ENCODE data around the gene GASK1A. TPM values are rescaled to one million over a fixed set of nuclear protein-coding genes. Genes with fewer than 3 reads are reported as not detected.

The GASK1A gene
- total and polyA plus RNA-seq, 2 of the 4 experiments (the other 2 are of a cell fraction): 0.18 to 0.19 TPM

DNA sequence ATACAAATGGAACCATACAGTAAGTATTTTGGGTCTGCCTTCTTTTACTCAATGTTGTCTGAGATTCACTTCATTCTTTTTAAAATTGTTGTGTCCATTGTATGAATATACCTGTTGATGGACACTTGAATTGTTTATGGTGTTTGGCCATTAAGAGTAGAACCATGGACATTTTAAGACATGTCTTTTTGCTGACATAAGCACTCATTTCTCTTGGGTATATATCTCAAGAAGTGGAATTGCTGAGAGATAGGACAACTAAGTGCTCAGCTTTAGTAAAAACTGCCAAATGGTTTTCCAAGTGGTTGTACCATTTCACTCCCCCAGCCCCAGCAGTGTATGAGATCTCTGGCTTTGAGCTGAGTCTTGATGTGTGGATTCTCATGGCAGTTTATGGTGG is 98.6 kb downstream of the GASK1A start:
- intact Hi-C loops (cut with micrococcal nuclease) (no loop called here), in situ Hi-C loops (cut with MboI; ENCODE audit: low sequenced_read_pairs) (no loop called here), dilution Hi-C loops (cut with HindIII; ENCODE audit: low sequenced_read_pairs, unreplicated experiment) (no loop called here)
- no peak overlapping the region for H2BK15ac ChIP-seq (ENCODE audit: low read depth, low read length)
- H3K4me3 ChIP-seq (ENCODE audit: insufficient read depth, low read depth, low read length): no peak overlapping the region
- TF ChIP-seq CHD1 (IDR thresholded peaks at IDR 0.05; ENCODE audit: low read depth, low read length) (no peak), BHLHE40 (IDR thresholded peaks at IDR 0.05; ENCODE audit: low read depth, low read length) (no peak), MAFK (IDR thresholded peaks at IDR 0.05; ENCODE audit: low read depth, low read length) (peak; percentile 89), RFX5 (IDR thresholded peaks at IDR 0.05; ENCODE audit: low read depth, low read length) (no peak), RCOR1 (IDR thresholded peaks at IDR 0.05; ENCODE audit: insufficient replicate concordance, low read length) (no peak)
- H3K14ac ChIP-seq (replicated peaks; ENCODE audit: low read depth, low read length): no peak overlapping the region
- no peak overlapping the region for H3K18ac ChIP-seq (ENCODE audit: low read depth, low read length)
- H3K23ac ChIP-seq (ENCODE audit: low read depth, low read length): no peak overlapping the region
- H2BK20ac ChIP-seq (ENCODE audit: low read depth, low read length): no peak overlapping the region
- DNase-seq (no peak), ATAC-seq (ENCODE audit: low read depth) (no peak)
- no peak overlapping the region for H2BK120ac ChIP-seq (ENCODE audit: low read depth, low read length)
- no TSS peak for BruUV-seq (replicated peaks)
- H4K20me1 ChIP-seq (ENCODE audit: insufficient read depth, low read length): no peaks in the 10 kb centered on the region
- H3K27me3 ChIP-seq (ENCODE audit: control insufficient read depth, insufficient read depth, low read length): no peaks in the 10 kb centered on the region
- no peak overlapping the region for H4K5ac ChIP-seq (ENCODE audit: low read depth, low read length)
- no peak overlapping the region for H4K8ac ChIP-seq (ENCODE audit: low read depth in 2 of 2, low read length in 2 of 2)
- peaks cover 11% of the 10 kb centered on the region; the same call in 1 of the 2 replicates for H3K36me3 ChIP-seq (ENCODE audit: control insufficient read depth, insufficient read depth, low read length)
- H4K91ac ChIP-seq (ENCODE audit: insufficient read depth, low read depth, low read length): no peak overlapping the region
- H3K4me1 ChIP-seq (ENCODE audit: control insufficient read depth, insufficient read depth, low read length): no peaks in the 10 kb centered on the region
- H3K79me1 ChIP-seq (ENCODE audit: low read depth in 1 of 2, low read length in 2 of 2): no peaks in the 10 kb centered on the region
- no peak overlapping the region for H3K27ac ChIP-seq (ENCODE audit: insufficient read depth, low read length)
- H2AK9ac ChIP-seq (replicated peaks; ENCODE audit: low read depth, low read length, poor library complexity): no peak overlapping the region
- no peak overlapping the region for H3K56ac ChIP-seq (ENCODE audit: extremely low read depth, insufficient read depth, low read length)
- H2BK5ac ChIP-seq (ENCODE audit: low read depth, low read length, poor library complexity, severe bottlenecking): no peak overlapping the region
- no peak overlapping the region for H3K9ac ChIP-seq (ENCODE audit: low read depth, low read length)
- no peak overlapping the region for H2AK5ac ChIP-seq (ENCODE audit: low read depth, low read length)
- no peaks in the 10 kb centered on the region for H3K9me1 ChIP-seq (ENCODE audit: insufficient read depth, low read length)
- no peak overlapping the region for H3K4ac ChIP-seq (ENCODE audit: low read depth, low read length)
- CTCF ChIA-PET: no interaction called here
- H2AFZ ChIP-seq (replicated peaks; ENCODE audit: low read length, poor library complexity): no peak overlapping the region
- POLR2A ChIA-PET (ENCODE audit: unreplicated experiment): no interaction called here
- no peak overlapping the region for H3K4me2 ChIP-seq (ENCODE audit: low read depth, low read length)
- no peaks in the 10 kb centered on the region for H3K9me3 ChIP-seq (ENCODE audit: control insufficient read depth, insufficient read depth, low read length)

All from IMR-90 (cell line).